Fibroblast of pulmonary artery (primary cell): ENCODE measurements around the gene RIMS1.

ENCODE experiments used
- DNase-seq: peaks from one replicate; pipeline ENCODE4 v3.0.0-alpha.2; 2010; ENCODE audit warnings: low read depth
- H3K4me3 ChIP-seq: replicated peaks from 2 replicates; pipeline ENCODE4 v1.5.1; 2011; ENCODE audit warnings: low read depth, mild to moderate bottlenecking, control low read depth, low read length, moderate library complexity
- CTCF ChIP-seq: IDR thresholded peaks from 2 replicates; pipeline ENCODE4 v1.5.1; 2011; ENCODE audit warnings: mild to moderate bottlenecking, control low read depth, low read length, inconsistent platforms; ENCODE audit errors: missing control alignments

Gene RIMS1

GRCh38 chr6:72367439-72367838 is 481.1 kb downstream of the RIMS1 start:
- no peak for TF ChIP-seq CTCF
- no peak for DNase-seq
- no peak overlapping the region for H3K4me3 ChIP-seq

DNA sequence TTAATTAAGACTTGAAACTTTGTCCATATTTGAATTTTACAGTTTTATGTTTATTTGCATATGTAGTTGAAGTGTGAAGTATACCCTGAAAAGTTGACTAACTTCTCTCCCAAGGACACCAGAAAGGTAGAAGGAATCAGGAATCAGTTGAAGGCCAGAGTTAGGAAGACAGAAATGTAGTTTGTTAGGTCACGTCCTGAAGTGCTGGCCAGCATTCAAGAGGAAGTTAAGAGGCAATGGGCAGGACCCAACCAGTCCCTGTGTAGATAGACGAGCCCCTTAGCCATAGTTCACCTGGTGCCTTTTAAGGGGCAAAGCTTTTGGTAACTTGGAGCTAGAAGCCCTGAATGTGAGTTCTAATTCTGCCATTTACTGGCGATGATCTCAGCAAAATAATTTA is 485.1 kb downstream of the RIMS1 start:
- H3K4me3 ChIP-seq: no peak overlapping the region
- TF ChIP-seq CTCF: no peak
- DNase-seq: no peak

DNA sequence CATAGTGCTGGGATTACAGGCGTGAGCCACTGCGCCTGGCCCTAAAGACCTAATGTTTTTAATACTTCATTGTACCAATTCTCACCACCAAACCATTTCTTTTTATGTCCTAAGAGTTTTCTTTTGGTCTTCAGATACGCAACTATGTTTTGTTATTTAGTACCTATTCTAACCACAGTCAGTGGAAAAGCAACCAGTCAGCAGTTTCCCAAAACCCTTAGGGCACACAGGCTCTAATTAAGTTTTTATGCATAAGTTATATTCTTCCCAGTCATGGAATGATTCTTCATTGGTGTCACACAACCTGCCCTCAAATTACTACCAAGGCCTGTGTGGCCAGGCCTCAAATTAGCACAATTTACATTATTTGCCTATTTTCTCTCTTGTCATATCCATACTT is 487.8 kb downstream of the RIMS1 start:
- no peak for DNase-seq
- no peak for TF ChIP-seq CTCF
- no peak overlapping the region for H3K4me3 ChIP-seq

DNA sequence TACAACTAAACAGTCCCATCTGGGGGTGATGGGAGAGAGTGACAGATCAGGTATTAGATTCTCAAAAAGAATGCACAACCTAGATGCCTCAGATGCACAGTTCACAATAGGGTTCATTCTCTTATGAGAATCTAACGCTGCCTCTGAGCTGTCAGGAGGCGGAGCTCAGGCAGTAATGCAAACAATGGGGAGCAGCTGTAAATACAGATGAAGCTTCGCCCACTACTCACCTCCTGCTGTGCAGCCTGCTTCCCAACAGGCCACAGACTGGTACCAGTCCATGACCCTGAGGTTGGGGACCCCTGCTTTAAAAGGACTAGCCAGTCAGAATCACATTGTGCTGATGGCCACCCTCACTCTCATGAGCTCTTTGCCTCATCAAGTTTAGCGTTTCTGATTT is 488.5 kb downstream of the RIMS1 start:
- DNase-seq: no peak
- TF ChIP-seq CTCF: no peak
- H3K4me3 ChIP-seq: no peak overlapping the region

DNA sequence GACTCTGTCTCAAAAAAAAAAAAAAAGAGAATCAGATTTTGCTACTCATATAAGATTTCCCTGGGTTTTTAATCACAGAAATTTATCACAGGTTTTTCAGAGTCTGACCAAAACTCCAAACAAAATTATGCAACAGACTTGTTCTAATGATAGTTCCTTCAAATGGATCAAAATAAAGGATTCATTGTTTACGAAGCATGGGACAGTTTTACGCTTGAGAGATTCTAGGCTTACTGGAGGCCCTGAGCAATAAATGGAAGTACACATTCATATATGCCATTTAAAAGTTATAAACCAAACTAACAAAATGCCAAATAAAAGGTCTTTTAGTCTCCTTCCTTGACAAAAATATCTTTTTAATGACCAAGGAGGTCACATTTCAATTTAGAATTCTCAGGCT is 490.4 kb downstream of the RIMS1 start:
- TF ChIP-seq CTCF: no peak
- no peak for DNase-seq

DNA sequence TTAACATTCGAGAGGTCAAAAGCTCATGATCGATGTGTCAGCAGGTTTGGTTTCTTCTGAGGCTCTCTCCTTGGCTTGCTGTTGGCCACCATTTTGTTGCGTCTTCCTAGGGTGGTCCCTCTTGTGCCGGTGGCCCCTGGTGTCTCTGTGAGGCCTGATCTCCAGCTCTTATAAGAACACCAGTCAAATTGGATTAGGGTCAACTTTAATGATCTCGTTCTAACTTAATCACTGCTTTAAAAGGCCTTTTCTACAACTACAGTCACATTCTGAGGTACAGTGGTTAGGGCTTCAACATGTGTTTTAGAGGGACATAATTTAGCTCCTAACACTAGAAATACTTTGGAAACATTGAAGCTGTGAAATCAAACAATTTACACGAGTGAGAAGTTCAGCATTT is 494.7 kb downstream of the RIMS1 start:
- H3K4me3 ChIP-seq: no peak overlapping the region
- DNase-seq: no peak
- TF ChIP-seq CTCF: no peak

More for the DNA sequence above, 490.4 kb downstream of the RIMS1 start:
- no peak overlapping the region for H3K4me3 ChIP-seq

DNA sequence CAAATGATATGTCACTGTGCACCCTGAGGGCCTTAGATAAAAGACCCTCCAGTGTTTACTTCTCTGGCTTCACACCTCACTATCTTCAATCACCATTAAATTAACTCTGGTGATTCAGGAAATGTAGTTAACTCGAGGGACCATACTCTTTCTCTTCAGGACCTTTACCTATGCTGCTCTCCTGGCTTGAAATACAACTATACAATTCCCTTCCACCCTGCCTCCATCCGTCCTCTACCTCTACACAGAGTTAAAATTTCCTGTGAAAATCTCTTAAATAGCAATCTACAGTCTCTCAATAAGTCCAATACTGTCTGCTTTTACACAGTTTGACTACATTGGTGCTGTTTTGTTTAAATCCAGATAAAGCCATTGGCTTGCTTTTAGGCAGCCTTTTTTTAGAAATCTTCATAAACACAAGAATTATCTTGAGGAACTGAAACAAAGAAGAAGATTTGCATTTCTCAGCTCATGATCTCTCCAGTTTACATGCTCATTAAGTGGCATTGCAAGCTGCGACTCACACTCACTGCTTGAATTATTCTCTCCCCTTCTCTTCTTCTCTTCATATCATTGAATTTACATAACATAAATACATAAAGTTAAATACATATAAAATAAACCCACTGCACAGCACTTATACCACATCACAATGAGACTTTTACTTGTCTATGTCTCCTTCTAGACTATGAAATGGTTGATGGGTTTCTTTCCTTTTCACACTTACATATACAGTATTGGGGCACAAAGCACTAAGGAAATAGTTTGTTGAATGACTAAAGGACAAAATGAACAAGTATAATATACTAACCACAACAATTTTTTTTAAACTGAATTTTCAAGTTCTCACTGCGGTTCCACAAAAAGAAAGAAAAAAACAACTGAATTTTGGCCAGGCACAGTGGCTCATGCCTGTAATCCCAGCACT is 496.5 kb downstream of the RIMS1 start:
- no peak for TF ChIP-seq CTCF
- H3K4me3 ChIP-seq: no peak overlapping the region
- DNase-seq: no peak
